Measurements from ENCODE around the gene ADAMTS18. TPM values are rescaled to one million over a fixed set of nuclear protein-coding genes. Genes with fewer than 3 reads are reported as not detected.

Gene ADAMTS18
- total and polyA plus RNA-seq, 2 of the 8 experiments (the other 6 are each of a cell fraction or from before 2014, with no cell fraction given): 0.05 to 0.19 TPM

DNA sequence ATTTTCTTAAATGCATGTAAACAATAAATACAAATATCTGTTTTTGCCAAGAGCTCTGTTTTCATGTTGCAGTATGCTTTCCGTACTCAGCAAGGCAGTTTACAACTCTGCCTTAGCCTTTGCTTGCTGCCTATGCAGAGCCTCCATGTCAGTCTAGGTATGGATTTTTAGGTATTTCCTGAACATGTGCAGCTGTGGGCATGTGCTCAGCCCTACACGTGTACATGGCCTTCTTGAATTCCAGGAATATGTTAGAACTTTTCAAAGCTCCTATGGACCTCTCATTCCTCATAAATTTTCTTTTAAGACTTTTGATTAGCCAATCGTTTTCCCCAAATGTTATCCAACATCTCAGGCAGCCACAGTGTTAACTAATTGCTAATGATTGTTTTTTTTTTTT lies 171.9 kb downstream of the ADAMTS18 start:
- Histone ChIP-seq H4K20me1 (replicated peaks in 1 of 2; ENCODE audit: control insufficient read depth in 1 of 2, insufficient read depth in 2 of 2, low read length in 2 of 2) (no peaks in the 10 kb centered on the region), H2AK5ac (ENCODE audit: low read depth, low read length) (no peak overlapping the region), H3K27ac (ENCODE audit: low read depth, low read length) (no peak overlapping the region), H2AFZ (ENCODE audit: low read length) (no peak overlapping the region), H3K56ac (replicated peaks; ENCODE audit: insufficient read length, low read depth, low read length) (no peak overlapping the region), H2BK20ac (ENCODE audit: low read length) (no peak overlapping the region), H3K27me3 (replicated peaks in 1 of 4; ENCODE audit: control insufficient read depth in 3 of 4, extremely low read depth in 1 of 4, insufficient read depth in 3 of 4, low read length in 3 of 4) (no peaks in the 10 kb centered on the region), H2BK12ac (ENCODE audit: low read depth, low read length) (no peak overlapping the region), H4K91ac (replicated peaks; ENCODE audit: insufficient read length, low read length) (no peak overlapping the region), H3K9me3 (ENCODE audit: insufficient read depth in 2 of 2, low read depth in 1 of 2, low read length in 1 of 2) (no peaks in the 10 kb centered on the region), H3K14ac (ENCODE audit: insufficient read length) (no peak overlapping the region), H3K9ac (replicated peaks in 1 of 4; ENCODE audit: extremely low read depth in 1 of 4, low read depth in 3 of 4, low read length in 3 of 4) (no peak overlapping the region; a peak in 1 of 7 replicates), H4K8ac (ENCODE audit: extremely low read depth, insufficient read depth, low read length) (no peak overlapping the region), H3K79me1 (ENCODE audit: low read depth, low read length) (no peaks in the 10 kb centered on the region), H3K4ac (replicated peaks; ENCODE audit: insufficient read length, low read depth, low read length) (no peak overlapping the region), H3K23ac (ENCODE audit: insufficient read length) (no peak overlapping the region), H3K4me1 (replicated peaks in 1 of 4; ENCODE audit: control insufficient read depth in 3 of 4, insufficient read depth in 4 of 4, low read length in 3 of 4) (no peaks in the 10 kb centered on the region), H3K79me2 (ENCODE audit: control insufficient read depth in 1 of 2, insufficient read depth in 2 of 2, low read length in 2 of 2) (no peaks in the 10 kb centered on the region), H2BK120ac (replicated peaks; ENCODE audit: low read depth, low read length) (no peak overlapping the region), H2BK5ac (ENCODE audit: low read depth, low read length) (no peak overlapping the region), H3K23me2 (ENCODE audit: low read depth, low read length) (no peaks in the 10 kb centered on the region), H3K18ac (ENCODE audit: extremely low read depth, low read length) (no peak overlapping the region), H4K5ac (ENCODE audit: insufficient read length, low read depth, low read length) (no peak overlapping the region), H3K4me2 (ENCODE audit: insufficient read depth in 1 of 2, low read depth in 2 of 2, low read length in 2 of 2) (no peak overlapping the region), H3K36me3 (ENCODE audit: control insufficient read depth in 2 of 4, insufficient read depth in 4 of 4, low read length in 3 of 4) (no peaks in the 10 kb centered on the region), H2BK15ac (ENCODE audit: low read length) (no peak overlapping the region), H3K4me3 (ENCODE audit: extremely low read depth in 1 of 4, insufficient read depth in 2 of 4, low read depth in 3 of 4, low read length in 4 of 4) (no peak overlapping the region)
- FAIRE-seq: no peak
- ChIA-PET POLR2A (ENCODE audit: partially characterized antibody) (no interaction called here), CTCF (ENCODE audit: partially characterized antibody) (no interaction called here)
- WGBS, 2 experiments (ENCODE audit: extremely low coverage in 1 of 2, insufficient coverage in 1 of 2, insufficient read length in 1 of 2, insufficient replicate concordance in 2 of 2, low coverage in 1 of 2, low lambda C conversion rate in 2 of 2, missing lambda C conversion rate in 1 of 2): 74% methylated on average over 3 of the region's 3 CpGs; no CpG with 5 or more reads in 1 of the 2 experiments
- no peak for DNase-seq (ENCODE audit: low read depth in 1 of 2, low spot score in 2 of 2)
- no peak for TF ChIP-seq POLR2A (IDR thresholded peaks at IDR 0.05; ENCODE audit: control extremely low read depth in 1 of 2, low read depth in 2 of 2, low read length in 2 of 2)
- TF ChIP-seq KDM5A (IDR thresholded peaks at IDR 0.05; ENCODE audit: low read length): no peak
- no peak for TF ChIP-seq POU5F1 (IDR thresholded peaks at IDR 0.05; ENCODE audit: low read depth, low read length)
- TF ChIP-seq JUN (IDR thresholded peaks at IDR 0.05; ENCODE audit: low read depth, low read length): no peak
- TF ChIP-seq TBP (IDR thresholded peaks at IDR 0.05; ENCODE audit: low read depth, low read length): no peak
- TF ChIP-seq SRF (IDR thresholded peaks at IDR 0.05; ENCODE audit: low read depth, low read length): no peak

Measured in H1 (cell line).